Caki2 (cell line): ENCODE results near the gene A2M. TPM values are rescaled to one million over a fixed set of nuclear protein-coding genes. Genes with fewer than 3 reads are reported as not detected.

Experiments used
- DNase-seq: peaks from one replicate; pipeline ENCODE4 v3.0.0-alpha.2; 2015; ENCODE audit warnings: low read depth
- in situ Hi-C: cut with HindIII; loops from 2 replicates; pipeline ENCODE4 v1.10.0; 2016; ENCODE audit warnings: low sequenced_read_pairs, low pct_unique_long_range_greater_than_20kb, mixed read lengths
- total RNA-seq: library from RNA; depleted of rRNA; stranded (reverse); fragments of >200 nt; shearing (Covaris generic); gene quantifications from 2 replicates; pipeline ENCODE4 v1.2.3, GENCODE V29; 2014; ENCODE audit warnings: low replicate concordance; rRNA removed

Gene A2M
- total RNA-seq, 1 experiment from 2014 or later: not detected

- in situ Hi-C loops: no loop called here
- no peak for DNase-seq
Observed at GRCh38 chr12:9030776-9031175, 84.9 kb downstream of the A2M start.

- DNase-seq: no peak
- in situ Hi-C loops: no loop called here
Observed at GRCh38 chr12:9027161-9028059, 88.3 kb downstream of the A2M start.

GRCh38 chr12:9024512-9024911 is 91.2 kb downstream of the A2M start:
- in situ Hi-C loops: no loop called here
- no peak for DNase-seq

- in situ Hi-C loops: no loop called here
- no peak for DNase-seq
Observed at GRCh38 chr12:9022592-9022991, 93.1 kb downstream of the A2M start.

Other genes starting within 250 kb of the A2M start
- gene PHC1, start 201.4 kb downstream of the A2M start, total RNA-seq: 5.9 and 8.0 TPM in 2 replicates
- 157 and 179 TPM in 2 replicates for gene M6PR, start 166.3 kb downstream of the A2M start, total RNA-seq
- gene KLRG1, start 126.4 kb downstream of the A2M start, total RNA-seq: 1.0 and 4.2 TPM in 2 replicates
- not detected in 2 replicates for gene PZP, start 92.5 kb upstream of the A2M start, total RNA-seq